Peyer's patch (tissue), 4 donors: ENCODE results near the gene CLMP.

ENCODE experiments used
- POLR2A ChIP-seq, 2 donors: fragments of 450-650 bp; IDR thresholded peaks; one replicate each; pipeline ENCODE4 v1.5.1; 2017; ENCODE audit warnings: antibody characterized with exemption in 2 of 2, mild to moderate bottlenecking in 2 of 2, moderate library complexity in 2 of 2
- TF ChIP-seq, protein P1 (sequence below), 6 experiments: fragments of 450-650 bp in 4 of 6; fragments of 200-600 bp in 2 of 6; sonication (generic) in 1 of 6; IDR thresholded peaks; one replicate each; pipeline ENCODE4 v1.5.1; 2017 to 2019; ENCODE audit warnings: antibody characterized with exemption in 6 of 6, mild to moderate bottlenecking in 3 of 6, moderate library complexity in 1 of 6

- TF ChIP-seq, protein P1, sequence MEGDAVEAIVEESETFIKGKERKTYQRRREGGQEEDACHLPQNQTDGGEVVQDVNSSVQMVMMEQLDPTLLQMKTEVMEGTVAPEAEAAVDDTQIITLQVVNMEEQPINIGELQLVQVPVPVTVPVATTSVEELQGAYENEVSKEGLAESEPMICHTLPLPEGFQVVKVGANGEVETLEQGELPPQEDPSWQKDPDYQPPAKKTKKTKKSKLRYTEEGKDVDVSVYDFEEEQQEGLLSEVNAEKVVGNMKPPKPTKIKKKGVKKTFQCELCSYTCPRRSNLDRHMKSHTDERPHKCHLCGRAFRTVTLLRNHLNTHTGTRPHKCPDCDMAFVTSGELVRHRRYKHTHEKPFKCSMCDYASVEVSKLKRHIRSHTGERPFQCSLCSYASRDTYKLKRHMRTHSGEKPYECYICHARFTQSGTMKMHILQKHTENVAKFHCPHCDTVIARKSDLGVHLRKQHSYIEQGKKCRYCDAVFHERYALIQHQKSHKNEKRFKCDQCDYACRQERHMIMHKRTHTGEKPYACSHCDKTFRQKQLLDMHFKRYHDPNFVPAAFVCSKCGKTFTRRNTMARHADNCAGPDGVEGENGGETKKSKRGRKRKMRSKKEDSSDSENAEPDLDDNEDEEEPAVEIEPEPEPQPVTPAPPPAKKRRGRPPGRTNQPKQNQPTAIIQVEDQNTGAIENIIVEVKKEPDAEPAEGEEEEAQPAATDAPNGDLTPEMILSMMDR (IDR thresholded peaks at IDR 0.05) = no peak
- TF ChIP-seq POLR2A (IDR thresholded peaks at IDR 0.05) = no peak
Measured at GRCh38 chr11:123125169-123125568, 69.9 kb downstream of the CLMP start.
